ENCODE data around the gene SIPA1L3. TPM values are rescaled to one million over a fixed set of nuclear protein-coding genes. Genes with fewer than 3 reads are reported as not detected.

Gene SIPA1L3
- total RNA-seq, 1 experiment from 2014 or later = 19.9 TPM

DNA sequence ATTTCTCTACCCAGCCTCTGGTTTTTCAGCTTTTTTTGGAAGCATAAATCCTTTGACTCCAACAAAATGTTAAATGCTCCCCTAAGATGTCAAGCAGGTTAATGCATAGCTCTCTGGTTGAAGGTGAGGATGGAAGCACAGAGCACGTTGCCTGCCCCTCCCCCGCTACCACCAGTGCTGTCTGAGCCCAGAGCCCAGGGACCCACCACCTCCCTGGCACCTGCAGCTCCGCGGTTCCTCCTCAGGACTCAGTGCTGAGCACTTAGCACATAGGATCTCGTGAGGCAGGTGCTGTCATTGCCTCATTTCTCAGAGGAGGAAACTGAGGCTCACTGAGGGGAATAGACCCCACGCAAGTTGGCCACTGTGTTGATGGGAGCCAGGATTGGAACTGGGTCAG, 268.4 kb downstream of the SIPA1L3 start:
- intact Hi-C loops (cut with micrococcal nuclease; ENCODE audit: unreplicated experiment) = no loop called here
- POLR2A ChIA-PET (ENCODE audit: low non-redundant PET) = no interaction called here

DNA sequence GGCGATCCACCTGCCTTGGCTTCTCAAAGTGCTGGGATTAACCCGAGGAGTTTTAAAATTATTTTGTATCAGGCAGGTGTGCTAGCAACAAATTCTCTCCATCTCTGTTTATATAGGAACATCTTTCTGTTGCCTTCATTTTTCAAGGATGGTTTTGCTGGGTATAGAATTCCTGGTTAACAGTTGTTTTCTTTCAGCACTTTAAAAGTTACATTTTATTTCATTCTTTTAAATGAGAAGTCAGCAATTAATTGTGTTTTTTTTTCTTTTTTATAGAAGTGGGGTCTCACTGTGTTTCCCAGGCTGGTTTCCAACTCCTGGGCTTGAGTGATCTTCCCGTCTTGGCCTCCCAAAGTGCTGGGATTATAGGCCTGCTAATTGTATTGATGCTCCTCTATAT, 273.1 kb downstream of the SIPA1L3 start:
- POLR2A ChIA-PET (ENCODE audit: low non-redundant PET) = no interaction called here
- H3K27me3 ChIP-seq (replicated peaks; ENCODE audit: insufficient read depth, low read depth, low read length, poor library complexity) = no peaks in the 10 kb centered on the region
- intact Hi-C loops (cut with micrococcal nuclease; ENCODE audit: unreplicated experiment) = no loop called here
- CTCF ChIA-PET = no interaction called here
- H3K4me3 ChIP-seq (ENCODE audit: low read depth, low read length, poor library complexity, severe bottlenecking) = no peak overlapping the region
- peaks cover 10% of the 10 kb centered on the region for H3K4me1 ChIP-seq (ENCODE audit: insufficient read depth, low read length, poor library complexity, severe bottlenecking)
- no peak for DNase-seq (ENCODE audit: low spot score)
- no peak for TF ChIP-seq EZH2 (IDR thresholded peaks at IDR 0.05; ENCODE audit: borderline replicate concordance, low read depth, low read length, poor library complexity, severe bottlenecking)
- no peak for TF ChIP-seq CTCF (conservative IDR thresholded peaks at IDR 0.05; ENCODE audit: low read depth, low read length)
- no peaks in the 10 kb centered on the region for H3K9me3 ChIP-seq (ENCODE audit: low read depth, low read length, poor library complexity, severe bottlenecking)
- H3K36me3 ChIP-seq (ENCODE audit: insufficient read depth, low read length, poor library complexity, severe bottlenecking) = no peaks in the 10 kb centered on the region
- no peak overlapping the region for H3K27ac ChIP-seq (ENCODE audit: low read depth, low read length, poor library complexity, severe bottlenecking)
- BruUV-seq (replicated peaks) = no TSS peak

More for the DNA sequence above, 268.4 kb downstream of the SIPA1L3 start:
- no peaks in the 10 kb centered on the region for H3K9me3 ChIP-seq (ENCODE audit: low read depth, low read length, poor library complexity, severe bottlenecking)
- BruUV-seq (replicated peaks) = no TSS peak
- H3K4me3 ChIP-seq (ENCODE audit: low read depth, low read length, poor library complexity, severe bottlenecking) = no peak overlapping the region
- CTCF ChIA-PET = no interaction called here
- H3K36me3 ChIP-seq (ENCODE audit: insufficient read depth, low read length, poor library complexity, severe bottlenecking) = no peaks in the 10 kb centered on the region
- H3K4me1 ChIP-seq (ENCODE audit: insufficient read depth, low read length, poor library complexity, severe bottlenecking) = no peaks in the 10 kb centered on the region
- H3K27me3 ChIP-seq (replicated peaks; ENCODE audit: insufficient read depth, low read depth, low read length, poor library complexity) = no peaks in the 10 kb centered on the region
- no peak overlapping the region for H3K27ac ChIP-seq (ENCODE audit: low read depth, low read length, poor library complexity, severe bottlenecking)
- TF ChIP-seq EZH2 (IDR thresholded peaks at IDR 0.05; ENCODE audit: borderline replicate concordance, low read depth, low read length, poor library complexity, severe bottlenecking) (no peak), CTCF (conservative IDR thresholded peaks at IDR 0.05; ENCODE audit: low read depth, low read length) (no peak)
- DNase-seq (ENCODE audit: low spot score) = no peak

DNA sequence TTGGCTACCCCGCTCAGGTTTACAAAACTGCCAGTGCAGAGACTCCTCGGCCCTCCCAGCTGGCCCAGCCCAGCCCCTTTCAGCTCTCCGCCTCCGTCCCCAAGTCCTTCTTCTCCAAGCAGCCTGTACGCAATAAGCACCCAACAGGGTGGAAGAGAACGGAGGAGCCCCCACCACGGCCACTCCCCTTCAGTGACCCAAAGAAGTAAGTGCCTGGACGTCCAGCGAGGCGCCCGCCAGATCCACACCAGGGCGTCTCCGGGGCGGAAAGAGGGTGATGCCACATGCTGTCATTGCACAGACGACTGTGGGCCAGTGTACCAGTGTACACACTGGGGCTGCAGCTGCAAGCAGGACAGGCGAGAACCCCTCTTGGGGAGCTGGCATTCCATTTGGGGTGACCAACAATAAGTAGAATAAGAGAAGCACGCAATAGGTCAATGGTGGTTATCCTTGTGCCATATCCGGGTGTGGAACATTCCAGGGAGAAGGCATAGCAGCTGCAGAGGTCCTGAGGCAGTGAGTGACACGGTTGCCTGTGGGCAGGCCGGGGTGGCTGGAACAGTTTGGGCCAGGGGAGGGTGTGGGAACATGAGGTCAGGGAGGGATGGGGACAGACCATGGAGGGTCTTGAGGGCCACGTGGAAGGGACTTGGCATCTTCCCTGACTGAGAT, 275.7 kb downstream of the SIPA1L3 start:
- TF ChIP-seq EZH2 (IDR thresholded peaks at IDR 0.05; ENCODE audit: borderline replicate concordance, low read depth, low read length, poor library complexity, severe bottlenecking) (no peak), CTCF (conservative IDR thresholded peaks at IDR 0.05; ENCODE audit: low read depth, low read length) (no peak)
- no peak overlapping the region for H3K27ac ChIP-seq (ENCODE audit: low read depth, low read length, poor library complexity, severe bottlenecking)
- H3K4me1 ChIP-seq (ENCODE audit: insufficient read depth, low read length, poor library complexity, severe bottlenecking) = peaks cover 10% of the 10 kb centered on the region
- POLR2A ChIA-PET (ENCODE audit: low non-redundant PET) = no interaction called here
- H3K27me3 ChIP-seq (replicated peaks; ENCODE audit: insufficient read depth, low read depth, low read length, poor library complexity) = no peaks in the 10 kb centered on the region
- CTCF ChIA-PET = no interaction called here
- BruUV-seq (replicated peaks) = no TSS peak
- DNase-seq (ENCODE audit: low spot score) = no peak
- H3K36me3 ChIP-seq (ENCODE audit: insufficient read depth, low read length, poor library complexity, severe bottlenecking) = no peaks in the 10 kb centered on the region
- no peak overlapping the region for H3K4me3 ChIP-seq (ENCODE audit: low read depth, low read length, poor library complexity, severe bottlenecking)
- intact Hi-C loops (cut with micrococcal nuclease; ENCODE audit: unreplicated experiment) = no loop called here
- no peaks in the 10 kb centered on the region for H3K9me3 ChIP-seq (ENCODE audit: low read depth, low read length, poor library complexity, severe bottlenecking)

Measured in A673 (cell line).